Measurements from ENCODE around the gene C6. TPM values are rescaled to one million over a fixed set of nuclear protein-coding genes. Genes with fewer than 3 reads are reported as not detected.

C6 gene
- total RNA-seq, 4 donors from 2014 or later, result 1.7 to 6.3 (median 3.1) TPM

DNA sequence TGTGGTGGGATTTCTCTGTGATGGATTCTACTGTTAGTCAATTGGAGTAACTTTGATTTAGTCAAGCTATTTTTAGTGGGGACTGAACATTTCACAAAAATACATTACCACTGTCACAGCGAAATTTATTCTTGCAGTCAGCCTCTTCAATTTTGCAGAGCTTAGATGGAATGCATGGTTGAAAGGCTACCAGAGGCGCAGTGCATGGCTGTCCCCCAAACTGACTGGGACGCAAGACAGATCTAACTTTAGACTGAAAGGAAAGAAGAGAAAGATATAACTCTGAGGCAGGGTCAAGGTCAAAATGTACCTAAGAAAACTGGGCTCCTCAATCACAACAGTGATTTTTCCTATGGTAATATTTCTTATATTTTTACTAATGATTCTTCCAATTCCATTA is 13.7 kb downstream of the C6 start:
- intact Hi-C loops (cut with DNase I), result no loop called here
- H3K4me1 ChIP-seq, result peaks cover 0 to 6% (median 2%) of the 10 kb centered on the region in 4 donors
- 60% methylated on average over 3 of the region's 3 CpGs for WGBS
- no peak for TF ChIP-seq POLR2A (IDR thresholded peaks at IDR 0.05; ENCODE audit: low read depth)
- TF ChIP-seq EP300 (IDR thresholded peaks at IDR 0.05), result no peak
- TF ChIP-seq POLR2AphosphoS5 (IDR thresholded peaks at IDR 0.05), result no peak
- TF ChIP-seq, protein P1, sequence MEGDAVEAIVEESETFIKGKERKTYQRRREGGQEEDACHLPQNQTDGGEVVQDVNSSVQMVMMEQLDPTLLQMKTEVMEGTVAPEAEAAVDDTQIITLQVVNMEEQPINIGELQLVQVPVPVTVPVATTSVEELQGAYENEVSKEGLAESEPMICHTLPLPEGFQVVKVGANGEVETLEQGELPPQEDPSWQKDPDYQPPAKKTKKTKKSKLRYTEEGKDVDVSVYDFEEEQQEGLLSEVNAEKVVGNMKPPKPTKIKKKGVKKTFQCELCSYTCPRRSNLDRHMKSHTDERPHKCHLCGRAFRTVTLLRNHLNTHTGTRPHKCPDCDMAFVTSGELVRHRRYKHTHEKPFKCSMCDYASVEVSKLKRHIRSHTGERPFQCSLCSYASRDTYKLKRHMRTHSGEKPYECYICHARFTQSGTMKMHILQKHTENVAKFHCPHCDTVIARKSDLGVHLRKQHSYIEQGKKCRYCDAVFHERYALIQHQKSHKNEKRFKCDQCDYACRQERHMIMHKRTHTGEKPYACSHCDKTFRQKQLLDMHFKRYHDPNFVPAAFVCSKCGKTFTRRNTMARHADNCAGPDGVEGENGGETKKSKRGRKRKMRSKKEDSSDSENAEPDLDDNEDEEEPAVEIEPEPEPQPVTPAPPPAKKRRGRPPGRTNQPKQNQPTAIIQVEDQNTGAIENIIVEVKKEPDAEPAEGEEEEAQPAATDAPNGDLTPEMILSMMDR (IDR thresholded peaks at IDR 0.05), result no peak
- no peak for DNase-seq (ENCODE audit: extremely low spot score)
- H3K27ac ChIP-seq (replicated peaks in 1 of 4), result no peak overlapping the region
- no peaks in the 10 kb centered on the region for H3K36me3 ChIP-seq
- H3K27me3 ChIP-seq, result no peaks in the 10 kb centered on the region
- no peak overlapping the region for H3K4me3 ChIP-seq
- no peaks in the 10 kb centered on the region for H3K9me3 ChIP-seq

- 84% methylated on average over 2 of the region's 2 CpGs for WGBS
- H3K27me3 ChIP-seq, result no peaks in the 10 kb centered on the region
- intact Hi-C loops (cut with DNase I), result no loop called here
- no peaks in the 10 kb centered on the region for H3K9me3 ChIP-seq
- H3K27ac ChIP-seq (replicated peaks in 1 of 4), result no peak overlapping the region
- peaks cover 0 to 24% (median 12%) of the 10 kb centered on the region in 4 donors for H3K4me1 ChIP-seq
- TF ChIP-seq POLR2A (IDR thresholded peaks at IDR 0.05; ENCODE audit: low read depth) (no peak), POLR2AphosphoS5 (IDR thresholded peaks at IDR 0.05) (no peak), EP300 (IDR thresholded peaks at IDR 0.05) (no peak)
- TF ChIP-seq, protein P1 (IDR thresholded peaks at IDR 0.05), result no peak
- no peak overlapping the region for H3K4me3 ChIP-seq
- no peak for DNase-seq (ENCODE audit: extremely low spot score)
- no peaks in the 10 kb centered on the region for H3K36me3 ChIP-seq
Observed at GRCh38 chr5:41196197-41196596, 17.1 kb downstream of the C6 start.

DNA sequence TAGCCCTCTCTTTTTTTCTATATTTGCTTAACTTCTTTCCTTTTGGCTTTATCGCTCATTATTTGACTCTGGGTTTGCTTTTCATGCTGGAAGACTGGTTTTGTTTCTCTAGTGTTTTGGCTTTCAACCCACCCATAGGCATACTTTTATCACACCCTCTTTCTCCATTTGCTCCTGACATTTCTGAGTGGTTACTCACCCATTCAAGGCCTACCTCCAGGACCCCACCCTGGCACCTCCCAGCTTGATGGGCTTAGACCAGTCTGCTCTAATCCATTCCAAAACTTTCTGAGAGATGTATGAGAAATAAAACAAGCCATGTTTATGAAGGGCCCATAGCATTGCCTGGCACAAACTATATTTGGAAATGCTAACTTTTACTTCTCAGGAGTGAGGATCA is 18.1 kb downstream of the C6 start:
- no peaks in the 10 kb centered on the region for H3K27me3 ChIP-seq
- 100% methylated on average over 1 of the region's 1 CpG for WGBS
- H3K27ac ChIP-seq (replicated peaks in 1 of 4), result peak overlapping the region; percentile 46 to 56 (median 49)
- intact Hi-C loops (cut with DNase I), result no loop called here
- peaks cover 0 to 24% (median 12%) of the 10 kb centered on the region in 4 donors for H3K4me1 ChIP-seq
- DNase-seq (ENCODE audit: extremely low spot score), result no peak
- no peaks in the 10 kb centered on the region for H3K36me3 ChIP-seq
- no peak overlapping the region for H3K4me3 ChIP-seq
- no peaks in the 10 kb centered on the region for H3K9me3 ChIP-seq
- TF ChIP-seq POLR2A (IDR thresholded peaks at IDR 0.05; ENCODE audit: low read depth) (no peak), POLR2AphosphoS5 (IDR thresholded peaks at IDR 0.05) (no peak), EP300 (IDR thresholded peaks at IDR 0.05) (no peak)
- TF ChIP-seq, protein P1 (IDR thresholded peaks at IDR 0.05), result no peak

DNA sequence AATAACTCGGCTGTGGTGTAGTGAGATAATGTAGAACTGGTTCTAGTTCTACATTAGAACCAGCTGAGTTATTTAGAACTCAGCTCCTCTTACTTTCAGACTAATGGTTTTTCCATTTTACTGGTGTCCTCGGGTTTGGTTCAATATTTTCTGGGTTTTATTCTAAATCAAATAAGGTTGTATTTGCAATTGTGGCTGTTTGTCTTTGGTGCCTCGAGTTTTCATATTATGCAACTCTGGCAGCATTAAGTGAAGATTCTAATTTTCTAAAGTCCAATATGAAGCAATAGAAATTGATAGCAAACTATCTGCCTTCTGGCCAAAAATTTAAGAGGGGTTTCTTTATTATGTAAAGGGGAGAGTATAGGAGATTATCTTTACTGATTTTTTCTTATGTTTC is 19.0 kb downstream of the C6 start:
- no peak overlapping the region for H3K4me3 ChIP-seq
- H3K27ac ChIP-seq (replicated peaks in 1 of 4), result peak overlapping the region; percentile 46 to 56 (median 49)
- H3K4me1 ChIP-seq, result peaks cover 0 to 24% (median 12%) of the 10 kb centered on the region in 4 donors
- H3K9me3 ChIP-seq, result no peaks in the 10 kb centered on the region
- no peaks in the 10 kb centered on the region for H3K27me3 ChIP-seq
- H3K36me3 ChIP-seq, result no peaks in the 10 kb centered on the region
- no peak for DNase-seq (ENCODE audit: extremely low spot score)
- intact Hi-C loops (cut with DNase I), result no loop called here
- TF ChIP-seq POLR2A (IDR thresholded peaks at IDR 0.05; ENCODE audit: low read depth), result no peak
- no peak for TF ChIP-seq POLR2AphosphoS5 (IDR thresholded peaks at IDR 0.05)
- TF ChIP-seq, protein P1 (IDR thresholded peaks at IDR 0.05), result no peak
- no peak for TF ChIP-seq EP300 (IDR thresholded peaks at IDR 0.05)
- 72% methylated on average over 3 of the region's 3 CpGs for WGBS
